ENCODE results near the gene KAZN.
"Not testable (repeated sequence)": the region's sequence is repeated elsewhere in the genome, so short reads cannot be mapped to it uniquely, and the experiment has no call there.

The KAZN gene

DNA sequence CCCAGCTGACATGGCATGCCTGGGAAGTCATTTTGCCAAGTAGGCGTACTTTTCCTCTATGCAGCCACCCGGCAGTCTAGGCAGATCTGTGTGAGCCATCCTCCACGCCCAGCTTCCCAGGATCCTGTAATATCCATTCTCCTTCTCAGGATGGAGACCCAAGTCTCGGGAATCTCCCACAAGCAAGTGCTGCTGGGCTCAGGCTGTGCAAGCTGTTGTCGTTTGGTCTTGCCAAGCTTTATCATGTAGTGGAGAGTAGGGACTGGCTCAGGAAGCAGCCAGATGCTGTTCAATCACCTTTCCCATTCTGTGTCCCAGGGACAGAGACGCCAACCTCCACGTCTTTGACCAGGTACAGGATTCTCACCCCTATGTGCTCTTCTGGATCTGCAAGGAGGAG lies 363.9 kb downstream of the KAZN start:
- no peak for DNase-seq

DNA sequence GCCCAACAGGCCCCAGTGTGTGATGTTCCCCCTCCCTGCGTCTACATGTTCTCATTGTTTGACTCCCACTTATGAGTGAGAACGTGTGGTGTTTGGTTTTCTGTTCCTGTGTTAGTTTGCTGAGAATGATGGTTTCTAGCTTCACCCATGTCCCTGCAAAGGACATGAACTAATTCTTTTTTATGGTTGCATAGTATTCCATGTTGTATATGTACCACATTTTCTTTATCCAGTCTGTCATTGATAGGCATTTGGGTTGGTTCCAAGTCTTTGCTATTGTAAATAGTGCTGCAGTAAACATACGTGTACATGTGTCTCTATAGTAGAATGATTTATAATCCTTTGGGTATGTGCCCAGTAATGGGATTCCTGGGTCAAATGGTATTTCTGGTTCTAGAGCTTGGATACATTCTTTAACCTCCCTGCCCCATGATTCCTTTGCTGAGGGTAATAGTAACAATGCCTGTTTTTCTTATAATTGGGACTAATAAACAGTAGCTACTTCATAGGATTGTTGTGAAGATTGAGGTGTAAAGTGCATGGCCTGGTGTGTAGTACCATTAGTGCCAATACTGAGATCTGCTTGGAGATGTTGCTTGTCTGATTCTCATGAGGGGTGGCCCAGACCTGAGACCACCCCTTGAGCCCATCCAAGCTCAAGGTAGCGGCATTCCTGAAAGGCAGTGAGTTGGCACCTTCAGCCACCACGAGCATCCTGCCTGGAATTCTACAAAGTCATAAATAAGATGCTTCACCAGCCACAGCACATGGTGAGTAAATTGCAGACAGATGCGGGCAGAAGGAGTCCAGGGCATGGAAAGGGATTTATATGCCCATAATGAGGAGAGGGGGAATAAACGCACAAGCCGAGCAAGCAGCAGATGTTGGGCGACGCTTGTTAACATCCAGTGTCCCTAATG lies 365.6 kb downstream of the KAZN start:
- not testable (repeated sequence) for DNase-seq

DNA sequence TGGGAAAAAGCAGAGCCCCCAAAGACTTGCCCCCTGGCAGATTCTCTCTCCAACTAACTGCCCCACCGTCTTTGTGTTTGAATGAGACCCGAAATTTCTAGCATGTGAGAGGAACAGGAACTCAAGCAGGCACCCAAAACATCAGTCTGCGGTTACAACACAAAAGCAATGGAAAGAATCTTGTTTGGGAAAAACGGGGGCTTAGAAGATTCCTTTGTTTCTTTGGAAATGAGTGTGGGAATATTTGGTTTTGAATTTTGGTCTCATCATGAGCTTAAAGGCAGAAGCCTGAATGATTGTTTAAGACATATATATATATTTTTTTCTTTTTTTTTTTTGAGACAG lies 366.2 kb downstream of the KAZN start:
- no peak for DNase-seq

DNA sequence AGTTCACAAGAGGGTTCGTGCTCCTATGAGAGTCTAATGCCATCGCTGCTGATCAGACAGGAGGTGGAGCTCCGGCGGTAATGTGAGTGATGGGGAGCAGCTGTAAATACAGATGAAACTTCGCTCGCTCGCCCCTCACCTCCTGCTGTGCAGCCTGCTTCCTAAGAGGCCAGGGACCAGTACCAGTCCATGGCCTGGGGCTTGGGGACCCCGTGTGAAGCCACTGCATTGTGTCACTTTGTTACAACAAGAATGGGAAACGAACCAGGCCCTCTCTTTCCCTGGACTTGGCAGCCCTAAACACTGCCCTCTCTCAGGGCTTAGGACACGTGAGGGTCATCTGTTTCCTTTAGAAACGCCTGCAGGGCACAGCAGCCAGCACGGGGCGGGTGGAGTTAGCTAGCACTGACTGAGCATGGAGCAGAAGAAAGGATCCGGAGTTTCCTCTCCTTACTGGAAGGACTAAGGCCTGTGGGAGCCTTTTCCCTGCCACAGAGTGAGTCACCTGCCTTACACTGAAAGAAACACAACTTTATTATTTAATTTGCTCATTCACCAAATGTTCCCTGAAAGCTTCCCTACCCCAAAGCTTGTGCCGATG lies 369.9 kb downstream of the KAZN start:
- DNase-seq = no peak

GRCh38 chr1:14969006-14969405 lies 370.5 kb downstream of the KAZN start:
- DNase-seq = peak in 1 of 2 experiments; percentile 27

DNA sequence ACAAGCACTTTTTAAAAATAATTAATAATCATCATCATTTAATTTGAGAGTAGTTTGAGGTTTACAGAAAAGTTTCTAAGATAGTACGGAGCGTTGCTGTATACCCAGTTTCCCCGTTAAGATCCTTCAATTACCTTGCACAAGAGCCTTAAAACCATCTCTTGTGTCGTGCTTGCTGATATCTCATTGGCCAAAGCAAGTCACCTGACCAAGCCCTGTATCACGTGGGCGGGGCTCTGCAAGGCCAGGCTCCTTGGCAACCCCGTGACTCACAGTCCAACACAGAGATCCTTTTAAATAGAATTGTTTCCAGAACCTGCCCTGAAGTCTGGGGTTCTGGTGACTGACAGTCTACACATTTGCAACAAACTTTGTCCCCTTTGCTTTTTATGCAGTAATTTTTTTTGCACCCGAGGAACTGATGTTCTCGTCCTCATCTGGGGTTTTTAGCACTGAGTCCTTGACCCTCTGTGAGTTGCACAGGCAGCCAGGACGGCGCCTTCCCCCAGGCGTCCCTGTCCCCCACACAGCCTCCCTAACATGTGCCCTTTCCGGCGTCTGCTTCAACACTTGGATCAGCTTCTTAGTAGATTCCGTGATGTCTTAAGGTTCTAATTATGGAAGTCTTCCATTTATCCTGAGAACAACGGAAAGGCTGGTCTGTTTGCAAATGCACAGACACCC lies 371.8 kb downstream of the KAZN start:
- peak; percentile 3 to 32 for DNase-seq

- DNase-seq = no peak
These were observed 372.3 kb downstream of the KAZN start for GRCh38 chr1:14970799-14971141.

DNA sequence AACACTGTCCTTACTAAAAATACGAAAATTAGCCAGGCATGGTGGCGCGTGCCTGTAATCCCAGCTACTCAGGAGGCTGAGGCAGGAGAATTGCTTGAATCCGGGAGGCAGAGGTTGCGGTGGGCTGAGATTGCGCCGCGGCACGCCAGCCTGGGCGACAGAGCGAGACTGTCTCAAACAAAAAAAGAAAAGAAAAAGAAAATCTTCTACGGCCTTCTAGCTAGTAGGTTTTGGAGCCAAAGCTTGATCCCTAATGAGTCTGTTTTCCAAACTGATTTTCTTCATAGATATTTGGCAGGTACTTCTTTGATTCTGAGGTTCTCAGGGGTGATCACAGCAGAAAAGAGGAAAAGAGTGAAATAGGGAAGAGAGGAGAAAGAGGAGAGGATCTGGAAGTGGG lies 372.7 kb downstream of the KAZN start:
- DNase-seq = no peak

DNA sequence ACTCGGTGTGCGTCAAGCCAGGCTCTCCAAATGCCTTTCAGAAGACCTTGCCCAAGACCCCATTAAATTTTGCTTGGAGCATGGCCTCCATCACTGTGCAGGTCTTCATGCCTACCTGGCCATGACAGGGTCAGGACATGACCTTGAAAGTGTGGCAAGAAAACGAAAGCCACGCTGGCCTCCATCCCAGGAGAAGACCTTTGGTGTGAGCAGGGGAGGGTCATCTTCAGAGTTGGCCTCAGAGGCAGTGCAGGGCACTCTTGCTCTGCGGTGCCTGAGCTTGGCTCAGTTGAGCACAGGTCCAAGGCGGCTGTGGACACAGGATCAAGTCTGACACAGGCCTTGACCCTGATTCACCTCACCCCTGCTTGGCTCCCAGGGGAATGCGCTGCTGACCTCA lies 373.6 kb downstream of the KAZN start:
- DNase-seq = no peak

DNA sequence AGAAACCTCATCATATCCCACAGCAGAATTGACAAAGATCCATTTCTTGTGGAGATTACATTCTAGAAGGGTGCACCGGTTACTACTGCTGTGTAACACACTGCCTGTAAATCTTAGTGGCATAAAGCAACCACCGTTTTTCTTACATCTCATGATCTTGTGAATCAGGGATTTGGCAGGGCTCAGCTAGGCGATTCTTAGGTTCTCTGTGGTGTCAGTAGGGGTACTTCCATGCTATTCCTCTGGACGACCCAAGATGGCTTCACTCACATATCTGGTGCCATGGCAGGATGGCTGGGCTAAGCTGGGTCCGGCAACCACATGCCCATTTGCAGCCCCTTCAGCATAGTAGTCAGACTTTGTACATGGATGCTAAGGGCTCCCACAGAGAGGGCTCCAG lies 375.3 kb downstream of the KAZN start:
- DNase-seq = no peak

DNA sequence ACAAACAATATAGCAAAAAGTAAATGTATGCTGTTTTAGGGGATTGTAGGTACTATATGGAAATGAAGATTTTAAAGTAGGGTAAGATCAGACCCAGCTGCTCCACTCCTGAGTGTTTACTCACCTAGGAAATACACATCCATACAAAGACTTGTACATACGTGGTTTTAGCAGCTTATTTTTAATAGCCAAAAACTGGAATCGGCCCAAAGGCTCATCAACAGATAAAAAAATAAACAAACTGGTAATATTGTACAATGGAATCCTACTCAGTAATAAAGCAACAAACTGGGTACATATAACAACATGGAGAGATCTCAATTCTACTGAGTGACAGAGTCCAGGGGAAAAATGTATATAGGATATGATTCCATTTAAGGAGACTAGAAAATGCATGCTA lies 375.9 kb downstream of the KAZN start:
- DNase-seq = no peak

GRCh38 chr1:14975119-14975518 lies 376.6 kb downstream of the KAZN start:
- no peak for DNase-seq

GRCh38 chr1:14976256-14976655 lies 377.8 kb downstream of the KAZN start:
- DNase-seq = no peak

GRCh38 chr1:14977338-14977931 lies 378.9 kb downstream of the KAZN start:
- DNase-seq = no peak

GRCh38 chr1:14980621-14981218 lies 382.2 kb downstream of the KAZN start:
- DNase-seq = no peak

GRCh38 chr1:14982029-14982428 lies 383.5 kb downstream of the KAZN start:
- no peak for DNase-seq

- no peak for DNase-seq
These were observed 384.8 kb downstream of the KAZN start for GRCh38 chr1:14983277-14983676.

DNA sequence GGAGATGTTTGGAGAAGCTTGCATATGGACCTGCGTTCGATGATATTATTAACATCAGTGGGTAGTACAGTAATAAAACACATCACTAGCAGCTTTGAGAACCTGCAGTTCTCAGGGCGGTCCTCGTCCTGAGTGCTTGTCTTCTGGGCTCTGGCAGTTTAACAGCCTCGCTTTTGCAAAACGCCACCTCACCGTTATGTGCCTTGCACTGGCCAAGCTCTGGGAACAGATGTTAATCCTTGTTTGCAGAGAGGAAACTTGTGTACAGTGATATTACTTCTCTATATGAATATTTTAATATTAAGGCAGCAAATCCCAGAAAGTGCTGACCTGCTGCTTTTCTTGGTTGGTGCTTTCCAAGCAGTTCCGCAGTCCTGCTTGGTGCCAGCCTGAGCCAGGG lies 387.7 kb downstream of the KAZN start:
- no peak for DNase-seq

- DNase-seq = no peak
These were observed 389.5 kb downstream of the KAZN start for GRCh38 chr1:14987829-14988603.

GRCh38 chr1:14988636-14989035 lies 390.2 kb downstream of the KAZN start:
- no peak for DNase-seq

DNA sequence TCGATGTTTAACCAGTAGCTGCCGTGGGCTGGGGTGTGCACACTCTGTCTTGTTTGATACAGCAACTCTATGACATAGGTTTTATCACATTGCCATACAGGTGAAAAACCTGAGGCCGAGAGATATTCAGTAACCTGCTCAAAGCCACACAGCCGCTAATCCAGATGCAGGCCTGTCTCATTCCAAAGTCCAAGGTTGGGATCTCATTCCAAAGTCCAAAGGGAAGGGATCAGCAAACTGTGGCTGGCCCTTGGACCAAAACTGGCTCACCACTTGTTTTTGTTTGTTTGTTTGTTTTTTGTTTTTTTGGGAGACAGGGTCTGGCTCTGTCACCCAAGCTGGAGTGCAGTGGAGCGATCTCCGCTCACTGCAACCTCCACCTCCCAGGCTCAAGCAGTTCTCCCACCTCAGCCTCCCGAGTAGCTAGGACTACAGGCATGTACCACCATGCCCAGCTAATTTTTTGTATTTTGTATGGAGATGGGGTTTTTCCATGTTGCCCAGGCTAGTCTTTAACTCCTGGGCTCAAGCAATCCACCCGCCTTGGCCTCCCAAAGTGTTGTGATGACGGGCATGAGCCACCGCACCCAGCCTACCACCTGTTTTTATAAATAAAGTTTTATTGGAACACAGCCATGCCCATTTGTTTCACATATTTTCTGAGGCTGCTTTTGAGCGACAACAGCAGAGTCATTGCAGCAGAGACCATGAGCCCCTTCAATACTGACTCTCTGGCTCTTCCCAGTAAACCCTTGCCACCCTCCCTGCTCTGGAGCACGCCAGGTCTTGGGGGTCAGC lies 391.6 kb downstream of the KAZN start:
- DNase-seq = no peak

- DNase-seq = no peak
These were observed 394.9 kb downstream of the KAZN start for GRCh38 chr1:14993414-14993813.

Data from stimulated activated CD4-positive, alpha-beta T cell treated with anti-CD3 and anti-CD28 coated beads, Interleukin-4, amount 100 ng/mL, for 4 hours (primary cell).